Type B pancreatic cell (in vitro differentiated cells): ENCODE results near the gene ABCB1. TPM values are rescaled to one million over a fixed set of nuclear protein-coding genes. Genes with fewer than 3 reads are reported as not detected.

Experiments used
- DNase-seq: peaks from one replicate; pipeline ENCODE4 v3.0.0; 2021; ENCODE audit warnings: mixed read lengths; ENCODE audit not compliant: unreplicated experiment; ENCODE audit errors: extremely low spot score
- H3K27ac Mint-ChIP-seq: 2 replicates; pipeline ENCODE4 v1.8.0; 2021; ENCODE audit warnings: mild to moderate bottlenecking, mixed read lengths
- H3K27me3 Mint-ChIP-seq: 2 replicates; pipeline ENCODE4 v1.8.0; 2021; ENCODE audit warnings: mixed read lengths
- H3K36me3 Mint-ChIP-seq: 2 replicates; pipeline ENCODE4 v1.8.0; 2021; ENCODE audit warnings: mixed read lengths
- H3K4me1 Mint-ChIP-seq: one replicate; pipeline ENCODE4 v1.8.0; 2021; ENCODE audit warnings: mixed read lengths; ENCODE audit not compliant: unreplicated experiment
- H3K4me3 Mint-ChIP-seq: 2 replicates; pipeline ENCODE4 v1.8.0; 2021; ENCODE audit warnings: mild to moderate bottlenecking, mixed read lengths
- H3K9me3 Mint-ChIP-seq: 2 replicates; pipeline ENCODE4 v1.8.0; 2021; ENCODE audit warnings: mixed read lengths
- CTCF ChIP-seq: fragments of 200-600 bp; sonication (generic); conservative IDR thresholded peaks from 2 replicates; pipeline ENCODE4 v1.5.0; 2021; ENCODE audit warnings: antibody characterized with exemption, mild to moderate bottlenecking
- total RNA-seq: library from RNA; stranded (reverse); gene quantifications from 2 replicates; pipeline ENCODE4 v1.2.1, GENCODE V29; 2021; ENCODE audit warnings: low replicate concordance

Gene ABCB1
- total RNA-seq, 1 donor from 2014 or later = 31.3 TPM

- H3K4me1 Mint-ChIP-seq = no peaks in the 10 kb centered on the region
- DNase-seq = no peak
- no peak for TF ChIP-seq CTCF
- no peaks in the 10 kb centered on the region for H3K9me3 Mint-ChIP-seq
- peaks cover 18% of the 10 kb centered on the region for H3K27me3 Mint-ChIP-seq
- H3K36me3 Mint-ChIP-seq = no peaks in the 10 kb centered on the region
- no peak overlapping the region for H3K27ac Mint-ChIP-seq
- H3K4me3 Mint-ChIP-seq = no peak overlapping the region
These were observed 7.7 kb upstream of the ABCB1 start for GRCh38 chr7:87608431-87608830.

DNA sequence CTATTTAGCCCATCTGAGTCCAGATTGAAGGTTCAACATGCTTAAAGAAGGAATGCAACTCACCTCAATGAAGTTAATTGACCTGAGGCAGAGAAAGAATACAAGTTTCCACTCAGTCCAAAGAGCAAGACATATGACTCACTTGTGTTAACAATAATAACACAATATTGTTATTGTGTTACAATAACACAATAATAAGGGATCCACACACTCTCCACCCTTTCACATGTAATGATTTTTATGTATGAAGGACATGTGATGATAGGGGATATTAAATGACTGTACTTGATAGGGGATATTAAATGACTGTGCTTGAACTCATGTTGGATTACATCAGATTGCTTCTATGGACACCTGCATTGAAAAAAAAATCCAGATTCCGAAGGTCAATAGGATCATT is 3.6 kb upstream of the ABCB1 start:
- no peak for TF ChIP-seq CTCF
- Mint-ChIP-seq H3K27me3 (peaks cover 57% of the 10 kb centered on the region), H3K4me1 (peaks cover 5% of the 10 kb centered on the region), H3K27ac (no peak overlapping the region), H3K4me3 (no peak overlapping the region), H3K36me3 (no peaks in the 10 kb centered on the region), H3K9me3 (no peaks in the 10 kb centered on the region)
- DNase-seq = no peak

DNA sequence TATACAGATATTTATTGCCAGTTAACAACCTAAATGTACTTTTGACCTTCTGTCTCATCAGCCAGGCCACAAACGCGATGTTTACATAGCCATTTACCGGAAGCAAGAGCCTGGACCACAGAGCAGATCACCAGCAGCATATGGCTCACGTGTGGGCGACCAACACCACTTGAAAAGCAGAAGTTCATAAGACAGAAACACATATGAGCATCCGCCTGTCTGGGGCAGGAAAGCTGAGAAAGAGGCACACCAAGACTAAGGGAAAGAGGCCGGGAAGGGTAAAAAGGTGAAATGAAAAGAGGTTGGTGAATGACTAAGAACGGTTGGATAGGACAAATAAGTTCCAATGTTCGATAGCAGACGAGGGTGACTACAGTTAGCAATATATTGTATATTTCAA is 1.3 kb downstream of the ABCB1 start:
- H3K27ac Mint-ChIP-seq = no peak overlapping the region
- H3K27me3 Mint-ChIP-seq = peaks cover 77% of the 10 kb centered on the region
- H3K36me3 Mint-ChIP-seq = no peaks in the 10 kb centered on the region
- no peaks in the 10 kb centered on the region for H3K9me3 Mint-ChIP-seq
- no peak for DNase-seq
- no peak for TF ChIP-seq CTCF
- H3K4me1 Mint-ChIP-seq = peaks cover 5% of the 10 kb centered on the region
- peak overlapping the region; percentile 82 for H3K4me3 Mint-ChIP-seq

- Mint-ChIP-seq H3K27ac (no peak overlapping the region), H3K9me3 (no peaks in the 10 kb centered on the region), H3K4me1 (peaks cover 5% of the 10 kb centered on the region), H3K4me3 (peak overlapping the region; percentile 56), H3K36me3 (no peaks in the 10 kb centered on the region), H3K27me3 (peaks cover 68% of the 10 kb centered on the region)
- DNase-seq = no peak
- no peak for TF ChIP-seq CTCF
These were observed 2.3 kb downstream of the ABCB1 start for GRCh38 chr7:87598234-87599009.

DNA sequence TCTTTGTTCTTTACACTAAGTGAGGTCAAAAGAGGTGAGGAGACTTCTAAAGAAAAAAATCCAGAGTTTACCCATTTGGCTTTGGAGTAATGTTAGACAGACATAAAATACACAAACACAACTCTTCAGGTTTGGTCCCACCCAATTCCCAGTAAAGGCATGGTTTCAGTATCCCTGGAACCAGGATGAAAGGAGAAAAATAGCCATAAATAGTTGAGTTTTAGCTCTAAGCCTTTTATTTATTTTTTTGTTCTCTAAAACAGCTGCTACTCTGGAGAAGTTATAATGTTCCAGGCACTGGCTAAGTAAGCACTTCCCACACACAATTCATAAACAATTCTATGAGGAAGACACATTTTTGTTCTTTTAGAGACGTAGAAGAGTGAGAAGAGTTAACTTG is 4.0 kb downstream of the ABCB1 start:
- Mint-ChIP-seq H3K36me3 (no peaks in the 10 kb centered on the region), H3K27me3 (peaks cover 53% of the 10 kb centered on the region), H3K27ac (no peak overlapping the region), H3K4me1 (peaks cover 5% of the 10 kb centered on the region), H3K9me3 (no peaks in the 10 kb centered on the region), H3K4me3 (no peak overlapping the region)
- DNase-seq = no peak
- no peak for TF ChIP-seq CTCF

DNA sequence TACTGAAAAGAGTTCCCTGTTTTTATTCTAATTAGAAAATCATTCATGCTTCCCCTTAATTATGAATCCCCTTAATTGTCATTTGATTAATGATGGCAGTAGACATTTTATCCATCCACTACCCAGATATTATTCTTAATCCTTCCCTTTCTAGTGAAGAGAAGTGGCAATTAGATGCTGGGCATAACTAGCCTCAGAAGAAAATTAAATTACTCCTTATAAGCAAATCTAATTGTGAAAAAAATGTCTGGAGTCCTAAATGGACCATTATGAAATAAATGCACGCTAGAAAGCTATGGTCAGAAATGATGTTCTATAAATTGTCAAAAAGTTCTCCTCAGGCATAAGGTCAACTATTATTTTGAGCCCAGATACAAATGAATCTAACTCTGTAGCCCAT is 4.5 kb downstream of the ABCB1 start:
- DNase-seq = no peak
- no peak overlapping the region for H3K4me3 Mint-ChIP-seq
- H3K9me3 Mint-ChIP-seq = no peaks in the 10 kb centered on the region
- TF ChIP-seq CTCF = no peak
- no peak overlapping the region for H3K27ac Mint-ChIP-seq
- H3K36me3 Mint-ChIP-seq = no peaks in the 10 kb centered on the region
- peaks cover 5% of the 10 kb centered on the region for H3K4me1 Mint-ChIP-seq
- H3K27me3 Mint-ChIP-seq = peaks cover 47% of the 10 kb centered on the region
